SU-DHL-6 (cell line): ENCODE results near the gene JAM2.

ENCODE experiments used
- CTCF ChIP-seq: fragments of 200-600 bp; sonication (generic); IDR thresholded peaks from one replicate; pipeline ENCODE4 v1.5.1; 2017; ENCODE audit warnings: antibody characterized with exemption, mild to moderate bottlenecking, low read length, moderate library complexity; ENCODE audit not compliant: insufficient read depth, poor library complexity, severe bottlenecking
- EZH2phosphoT487 ChIP-seq: fragments of 200-600 bp; sonication (generic), shearing (Covaris generic); conservative IDR thresholded peaks from 2 replicates; pipeline ENCODE4 v1.6.1; 2018; ENCODE audit warnings: mild to moderate bottlenecking, antibody characterized with exemption, low read length, moderate library complexity, mixed read lengths

- no peak for TF ChIP-seq EZH2phosphoT487
- TF ChIP-seq CTCF: no peak
Observed at GRCh38 chr21:25701529-25701928, 62.5 kb downstream of the JAM2 start.
